Forelimb muscle (tissue), 1 donor: ENCODE data around the gene NPDC1. TPM values are rescaled to one million over a fixed set of nuclear protein-coding genes. Genes with fewer than 3 reads are reported as not detected.
"Not testable (repeated sequence)": the region's sequence is repeated elsewhere in the genome, so short reads cannot be mapped to it uniquely, and the experiment has no call there.

Source experiments
- DNase-seq: peaks from one replicate; pipeline ENCODE4 v3.0.0-alpha.2; 2013; ENCODE audit warnings: low read depth
- polyA plus RNA-seq: library from polyadenylated mRNA; unstranded; fragments of 120-200 nt; gene quantifications from one replicate; pipeline ENCODE4 v1.2.1, GENCODE V29; 2013; ENCODE audit not compliant: insufficient read length

Gene NPDC1
- polyA plus RNA-seq, 1 donor: 40.9 TPM

- DNase-seq: no peak
Measured at GRCh38 chr9:137040568-137040967, 5.4 kb downstream of the NPDC1 start.

- no peak for DNase-seq
Measured at GRCh38 chr9:137039611-137040366, 6.2 kb downstream of the NPDC1 start.

- DNase-seq: no peak
Measured at GRCh38 chr9:137038916-137039315, 7.1 kb downstream of the NPDC1 start.

- no peak for DNase-seq
Measured at GRCh38 chr9:137037483-137037882, 8.5 kb downstream of the NPDC1 start.

- DNase-seq: no peak
Measured at GRCh38 chr9:137037035-137037434, 8.9 kb downstream of the NPDC1 start.

GRCh38 chr9:137035937-137036336 lies 10.0 kb downstream of the NPDC1 start:
- DNase-seq: no peak

GRCh38 chr9:137035507-137035834 lies 10.5 kb downstream of the NPDC1 start:
- DNase-seq: no peak

- no peak for DNase-seq
Measured at GRCh38 chr9:137034709-137035506, 11.1 kb downstream of the NPDC1 start.

- DNase-seq: no peak
Measured at GRCh38 chr9:137034039-137034708, 11.8 kb downstream of the NPDC1 start.

- DNase-seq: not testable (repeated sequence)
Measured at GRCh38 chr9:137033481-137033880, 12.5 kb downstream of the NPDC1 start.

GRCh38 chr9:137032858-137033257 lies 13.1 kb downstream of the NPDC1 start:
- DNase-seq: no peak

GRCh38 chr9:137031904-137032640 lies 13.9 kb downstream of the NPDC1 start, which contains the start of gene FUT7:
FUT7 (minus strand) TSS chr9:137032088; CDS start chr9:137031991, 97 bp downstream.
- DNase-seq: no peak

GRCh38 chr9:137030538-137031527 lies 15.1 kb downstream of the NPDC1 start:
- no peak for DNase-seq

GRCh38 chr9:137030006-137030405 lies 16.0 kb downstream of the NPDC1 start:
- DNase-seq: no peak

- no peak for DNase-seq
Measured at GRCh38 chr9:137029058-137029936, 16.7 kb downstream of the NPDC1 start.

- DNase-seq: no peak
Measured at GRCh38 chr9:137028263-137029057, 17.5 kb downstream of the NPDC1 start.

GRCh38 chr9:137027369-137028262 lies 18.4 kb downstream of the NPDC1 start, which contains the start of gene ABCA2:
ABCA2 (minus strand) TSS chr9:137028237; CDS start chr9:137028140, 97 bp downstream.
- no peak for DNase-seq
